IMR-90 (cell line): ENCODE data around the gene ZNF17. TPM values are rescaled to one million over a fixed set of nuclear protein-coding genes. Genes with fewer than 3 reads are reported as not detected.

Experiments
- ATAC-seq: fragments of 200-7000 bp; cut with Tn5 transposase; 2 replicates; pipeline ENCODE4 v1.9.1; 2020; ENCODE audit warnings: low read depth, mild to moderate bottlenecking, moderate library complexity
- BruUV-seq: library from RNA; stranded (reverse); fragments of 400-500 nt; replicated peaks from 2 replicates; lab custom pipeline; 2021; lab: Mats Ljungman, UMichigan
- CTCF ChIA-PET: fragments of 300-600 bp; formaldehyde crosslinking; extraction: SDS; loops from one replicate; lab custom pipeline; 2021; ENCODE audit warnings: antibody characterized with exemption; lab: Yijun Ruan, JAX
- POLR2A ChIA-PET: fragments of 300-600 bp; sonication (Branson Sonifier 250); formaldehyde crosslinking; loops from one replicate; lab custom pipeline; 2022; ENCODE audit warnings: antibody characterized with exemption; ENCODE audit not compliant: unreplicated experiment; lab: Charles Lee
- DNase-seq: peaks from one replicate; pipeline ENCODE4 v3.0.0; 2013
- H2AFZ ChIP-seq: replicated peaks from 2 replicates; pipeline ENCODE3; 2013; ENCODE audit warnings: low read length, mild to moderate bottlenecking; ENCODE audit not compliant: poor library complexity
- H2AK5ac ChIP-seq: 2 replicates; pipeline ENCODE4 v1.6.1; 2013; ENCODE audit warnings: low read depth, low read length, inconsistent platforms
- H2AK9ac ChIP-seq: replicated peaks from 2 replicates; pipeline ENCODE3; 2013; ENCODE audit warnings: mild to moderate bottlenecking, low read depth, low read length, moderate library complexity; ENCODE audit not compliant: poor library complexity
- H2BK120ac ChIP-seq: 2 replicates; pipeline ENCODE4 v1.6.1; 2013; ENCODE audit warnings: low read depth, low read length, inconsistent platforms
- H2BK15ac ChIP-seq: 3 replicates; pipeline ENCODE4 v1.6.1; 2013; ENCODE audit warnings: low read depth, low read length, inconsistent platforms
- H2BK20ac ChIP-seq: 2 replicates; pipeline ENCODE4 v1.6.1; 2013; ENCODE audit warnings: low read depth, mild to moderate bottlenecking, inconsistent platforms, low read length, moderate library complexity
- H2BK5ac ChIP-seq: 2 replicates; pipeline ENCODE4 v1.6.1; 2013; ENCODE audit warnings: mild to moderate bottlenecking, low read depth, low read length, inconsistent platforms; ENCODE audit not compliant: poor library complexity, severe bottlenecking
- H3K14ac ChIP-seq: replicated peaks from 2 replicates; pipeline ENCODE4 v1.6.1; 2013; ENCODE audit warnings: low read depth, low read length, inconsistent platforms
- H3K18ac ChIP-seq: 2 replicates; pipeline ENCODE4 v1.6.1; 2013; ENCODE audit warnings: low read depth, low read length, control low read depth
- H3K23ac ChIP-seq: 2 replicates; pipeline ENCODE4 v1.6.1; 2013; ENCODE audit warnings: low read depth, low read length, inconsistent platforms
- H3K27ac ChIP-seq: 2 replicates; pipeline ENCODE4 v1.5.1; 2013; ENCODE audit warnings: mild to moderate bottlenecking, control low read depth, low read length; ENCODE audit not compliant: insufficient read depth
- H3K27me3 ChIP-seq: 2 replicates; pipeline ENCODE4 v1.6.1; 2013; ENCODE audit warnings: low read length; ENCODE audit not compliant: control insufficient read depth, insufficient read depth
- H3K36me3 ChIP-seq: 2 replicates; pipeline ENCODE4 v1.6.1; 2013; ENCODE audit warnings: low read length, mixed read lengths; ENCODE audit not compliant: control insufficient read depth, insufficient read depth
- H3K4ac ChIP-seq: 2 replicates; pipeline ENCODE4 v1.6.1; 2013; ENCODE audit warnings: low read depth, low read length, inconsistent platforms
- H3K4me1 ChIP-seq: 2 replicates; pipeline ENCODE4 v1.6.1; 2013; ENCODE audit warnings: low read length, mixed read lengths; ENCODE audit not compliant: control insufficient read depth, insufficient read depth
- H3K4me2 ChIP-seq: 2 replicates; pipeline ENCODE4 v1.6.1; 2013; ENCODE audit warnings: low read depth, mild to moderate bottlenecking, control low read depth, low read length, moderate library complexity
- H3K4me3 ChIP-seq: 2 replicates; pipeline ENCODE4 v1.5.1; 2013; ENCODE audit warnings: low read depth, mild to moderate bottlenecking, control low read depth, low read length, moderate library complexity; ENCODE audit not compliant: insufficient read depth
- H3K56ac ChIP-seq: 2 replicates; pipeline ENCODE4 v1.6.1; 2013; ENCODE audit warnings: low read length, inconsistent platforms; ENCODE audit not compliant: insufficient read depth; ENCODE audit errors: extremely low read depth
- H3K79me1 ChIP-seq, 2 experiments: 2 replicates each; pipeline ENCODE4 v1.6.1; 2013; ENCODE audit warnings: low read length in 2 of 2, inconsistent platforms in 1 of 2, low read depth in 1 of 2
- H3K9ac ChIP-seq: 2 replicates; pipeline ENCODE4 v1.6.1; 2013; ENCODE audit warnings: low read depth, low read length, control low read depth
- H3K9me1 ChIP-seq: 2 replicates; pipeline ENCODE4 v1.6.1; 2013; ENCODE audit warnings: low read length, inconsistent platforms; ENCODE audit not compliant: insufficient read depth
- H3K9me3 ChIP-seq: 2 replicates; pipeline ENCODE4 v1.6.1; 2013; ENCODE audit warnings: low read length; ENCODE audit not compliant: control insufficient read depth, insufficient read depth
- H4K20me1 ChIP-seq: 2 replicates; pipeline ENCODE4 v1.6.1; 2013; ENCODE audit warnings: low read length, inconsistent platforms; ENCODE audit not compliant: insufficient read depth
- H4K5ac ChIP-seq: 2 replicates; pipeline ENCODE4 v1.6.1; 2013; ENCODE audit warnings: mild to moderate bottlenecking, low read depth, low read length, control low read depth
- H4K8ac ChIP-seq, 2 experiments: 2 replicates each; pipeline ENCODE4 v1.6.1; 2013; ENCODE audit warnings: low read depth in 2 of 2, low read length in 2 of 2, control low read depth in 1 of 2, inconsistent platforms in 1 of 2
- H4K91ac ChIP-seq: 2 replicates; pipeline ENCODE4 v1.6.1; 2013; ENCODE audit warnings: low read depth, low read length, inconsistent platforms; ENCODE audit not compliant: insufficient read depth
- BHLHE40 ChIP-seq: fragments of 150-350 bp; IDR thresholded peaks from 2 replicates; pipeline ENCODE4 v1.6.1; 2016; ENCODE audit warnings: mild to moderate bottlenecking, low read depth, low read length
- CEBPB ChIP-seq: IDR thresholded peaks from 2 replicates; pipeline ENCODE4 v1.6.1; 2012; ENCODE audit warnings: low read depth, low read length, improper control_type of control experiment
- CHD1 ChIP-seq: IDR thresholded peaks from 2 replicates; pipeline ENCODE4 v1.6.1; 2012; ENCODE audit warnings: low read depth, low read length, improper control_type of control experiment
- FOS ChIP-seq: fragments of 150-350 bp; IDR thresholded peaks from 2 replicates; pipeline ENCODE4 v1.6.1; 2016; ENCODE audit warnings: low read depth, low read length
- MAFK ChIP-seq: IDR thresholded peaks from 2 replicates; pipeline ENCODE4 v1.6.1; 2012; ENCODE audit warnings: low read depth, low read length, improper control_type of control experiment
- MAZ ChIP-seq: IDR thresholded peaks from 2 replicates; pipeline ENCODE4 v1.6.1; 2012; ENCODE audit warnings: low read depth, mild to moderate bottlenecking, low read length, improper control_type of control experiment, moderate library complexity, borderline replicate concordance
- MXI1 ChIP-seq: IDR thresholded peaks from 2 replicates; pipeline ENCODE4 v1.6.1; 2012; ENCODE audit warnings: low read depth, mild to moderate bottlenecking, low read length, moderate library complexity, borderline replicate concordance
- NFE2L2 ChIP-seq: fragments of 150-350 bp; IDR thresholded peaks from 2 replicates; pipeline ENCODE4 v1.6.1; 2016; ENCODE audit warnings: low read depth, mild to moderate bottlenecking, low read length
- POLR2A ChIP-seq: IDR thresholded peaks from 2 replicates; pipeline ENCODE4 v1.6.1; 2012; ENCODE audit warnings: mild to moderate bottlenecking, low read depth, low read length
- RAD21 ChIP-seq: IDR thresholded peaks from 2 replicates; pipeline ENCODE4 v1.6.1; 2012; ENCODE audit warnings: low read length, improper control_type of control experiment
- RCOR1 ChIP-seq: IDR thresholded peaks from 2 replicates; pipeline ENCODE4 v1.6.1; 2012; ENCODE audit warnings: mild to moderate bottlenecking, low read length, improper control_type of control experiment; ENCODE audit not compliant: insufficient replicate concordance
- RFX5 ChIP-seq: IDR thresholded peaks from 2 replicates; pipeline ENCODE4 v1.8.0; 2012; ENCODE audit warnings: low read depth, mild to moderate bottlenecking, low read length, moderate library complexity
- SMC3 ChIP-seq: fragments of 150-350 bp; IDR thresholded peaks from 2 replicates; pipeline ENCODE4 v1.6.1; 2016; ENCODE audit warnings: low read depth, mild to moderate bottlenecking, antibody characterized with exemption, low read length, moderate library complexity
- WGBS, 2 experiments: methylation state at CpG; one replicate each; pipeline versions ENCODE4 v1.1.5 to v1.1.7; 2013; ENCODE audit warnings: missing lambda C conversion rate in 2 of 2; ENCODE audit not compliant: insufficient read length in 1 of 2; ENCODE audit errors: extremely low coverage in 2 of 2; 5-methylcytosine and 5-hydroxymethylcytosine counted together
- dilution Hi-C: fragments of 300-500 bp; cut with HindIII; formaldehyde crosslinking; loops from one replicate; pipeline ENCODE4 v1.14.3; 2018; ENCODE audit warnings: low sequenced_read_pairs; ENCODE audit not compliant: unreplicated experiment
- in situ Hi-C: fragments of 300-500 bp; cut with MboI; formaldehyde crosslinking; loops from 3 replicates; pipeline ENCODE4 v1.14.3; 2019; ENCODE audit warnings: low sequenced_read_pairs, inconsistent platforms, mixed read lengths
- intact Hi-C: fragments of 100-400 bp; cut with micrococcal nuclease; formaldehyde crosslinking; loops from 2 replicates; pipeline ENCODE4 v1.10.0; 2022
- polyA plus RNA-seq, 3 experiments: library from polyadenylated mRNA; depleted of rRNA; stranded (reverse); fragments of >200 nt; gene quantifications; 2 replicates each; pipeline ENCODE4 v1.2.3, GENCODE V29; 2012; ENCODE audit warnings: low replicate concordance in 1 of 3
- total RNA-seq: library from RNA; depleted of rRNA; stranded (reverse); fragments of >200 nt; gene quantifications from 2 replicates; pipeline ENCODE4 v1.2.3, GENCODE V29; 2012
- TF ChIP-seq, protein P1 (sequence below): fragments of 150-350 bp; IDR thresholded peaks from 2 replicates; pipeline ENCODE4 v1.6.1; 2017; ENCODE audit warnings: mild to moderate bottlenecking, antibody characterized with exemption, low read length, low read depth
- TF ChIP-seq, protein P2 (sequence below): conservative IDR thresholded peaks from 2 replicates; pipeline ENCODE4 v1.5.1; 2012; ENCODE audit warnings: mild to moderate bottlenecking, low read depth, low read length, improper control_type of control experiment

Gene ZNF17
- total and polyA plus RNA-seq, 2 of the 4 experiments (the other 2 are of a cell fraction), result 4.3 to 17.4 TPM

GRCh38 chr19:57395710-57396109 lies 15.3 kb upstream of the ZNF17 start (continued):
- no peak for TF ChIP-seq FOS

- no peaks in the 10 kb centered on the region for H3K4me1 ChIP-seq
- intact Hi-C loops, result no loop called here
- TF ChIP-seq RFX5, result no peak
- no peak for TF ChIP-seq MXI1
- no peak for TF ChIP-seq POLR2A
- TF ChIP-seq SMC3, result no peak
- TF ChIP-seq RAD21, result no peak
- TF ChIP-seq, protein P1, sequence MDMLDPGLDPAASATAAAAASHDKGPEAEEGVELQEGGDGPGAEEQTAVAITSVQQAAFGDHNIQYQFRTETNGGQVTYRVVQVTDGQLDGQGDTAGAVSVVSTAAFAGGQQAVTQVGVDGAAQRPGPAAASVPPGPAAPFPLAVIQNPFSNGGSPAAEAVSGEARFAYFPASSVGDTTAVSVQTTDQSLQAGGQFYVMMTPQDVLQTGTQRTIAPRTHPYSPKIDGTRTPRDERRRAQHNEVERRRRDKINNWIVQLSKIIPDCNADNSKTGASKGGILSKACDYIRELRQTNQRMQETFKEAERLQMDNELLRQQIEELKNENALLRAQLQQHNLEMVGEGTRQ, result no peak
- no peak for TF ChIP-seq MAFK
- no peak for TF ChIP-seq FOS
- TF ChIP-seq CHD1, result no peak
- no peak for TF ChIP-seq BHLHE40
- TF ChIP-seq MAZ, result no peak
- TF ChIP-seq, protein P2, sequence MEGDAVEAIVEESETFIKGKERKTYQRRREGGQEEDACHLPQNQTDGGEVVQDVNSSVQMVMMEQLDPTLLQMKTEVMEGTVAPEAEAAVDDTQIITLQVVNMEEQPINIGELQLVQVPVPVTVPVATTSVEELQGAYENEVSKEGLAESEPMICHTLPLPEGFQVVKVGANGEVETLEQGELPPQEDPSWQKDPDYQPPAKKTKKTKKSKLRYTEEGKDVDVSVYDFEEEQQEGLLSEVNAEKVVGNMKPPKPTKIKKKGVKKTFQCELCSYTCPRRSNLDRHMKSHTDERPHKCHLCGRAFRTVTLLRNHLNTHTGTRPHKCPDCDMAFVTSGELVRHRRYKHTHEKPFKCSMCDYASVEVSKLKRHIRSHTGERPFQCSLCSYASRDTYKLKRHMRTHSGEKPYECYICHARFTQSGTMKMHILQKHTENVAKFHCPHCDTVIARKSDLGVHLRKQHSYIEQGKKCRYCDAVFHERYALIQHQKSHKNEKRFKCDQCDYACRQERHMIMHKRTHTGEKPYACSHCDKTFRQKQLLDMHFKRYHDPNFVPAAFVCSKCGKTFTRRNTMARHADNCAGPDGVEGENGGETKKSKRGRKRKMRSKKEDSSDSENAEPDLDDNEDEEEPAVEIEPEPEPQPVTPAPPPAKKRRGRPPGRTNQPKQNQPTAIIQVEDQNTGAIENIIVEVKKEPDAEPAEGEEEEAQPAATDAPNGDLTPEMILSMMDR, result no peak
- TF ChIP-seq RCOR1, result no peak
- TF ChIP-seq NFE2L2, result no peak
- TF ChIP-seq CEBPB, result no peak
These were observed 12.1 kb upstream of the ZNF17 start for GRCh38 chr19:57398868-57399267.

More at GRCh38 chr19:57398868-57399267, 12.1 kb upstream of the ZNF17 start:
- WGBS, 2 experiments, result no CpG with 5 or more reads among the region's 5 CpGs
- dilution Hi-C loops (no loop called here), in situ Hi-C loops (loop anchor here (25.0 kb wide), 1 partner anchor 987 kb away; the partner anchor contains the start of gene ZNF583)
- Histone ChIP-seq H3K14ac (no peak overlapping the region), H3K4ac (no peak overlapping the region), H2AFZ (no peak overlapping the region), H3K4me2 (no peak overlapping the region), H3K23ac (no peak overlapping the region), H2BK5ac (no peak overlapping the region), H2AK5ac (no peak overlapping the region), H4K8ac (no peak overlapping the region), H3K27ac (no peak overlapping the region), H3K36me3 (peaks cover 42% of the 10 kb centered on the region), H4K5ac (no peak overlapping the region), H3K79me1 (peaks cover 15 to 41% of the 10 kb centered on the region in 2 experiments), H3K56ac (no peak overlapping the region), H3K4me3 (no peak overlapping the region), H3K18ac (no peak overlapping the region), H2BK15ac (no peak overlapping the region), H4K91ac (no peak overlapping the region), H2AK9ac (no peak overlapping the region), H3K27me3 (no peaks in the 10 kb centered on the region), H3K9me1 (0 out of 2 replicates have a peak, but pooled peaks cover under 1% of the 10 kb centered on the region), H2BK120ac (no peak overlapping the region), H3K9ac (no peak overlapping the region), H4K20me1 (no peaks in the 10 kb centered on the region; the same call in 1 of the 2 replicates), H2BK20ac (no peak overlapping the region), H3K9me3 (peaks cover 22% of the 10 kb centered on the region)
- ChIA-PET POLR2A (no interaction called here), CTCF (no interaction called here)
- no peak for ATAC-seq
- no TSS peak for BruUV-seq
- no peak for DNase-seq
